ENCODE results near the gene PORCN. TPM values are rescaled to one million over a fixed set of nuclear protein-coding genes. Genes with fewer than 3 reads are reported as not detected.

PORCN gene
- total RNA-seq, 6 experiments from 2014 or later: 1.7 to 6.1 (median 1.9) TPM

DNA sequence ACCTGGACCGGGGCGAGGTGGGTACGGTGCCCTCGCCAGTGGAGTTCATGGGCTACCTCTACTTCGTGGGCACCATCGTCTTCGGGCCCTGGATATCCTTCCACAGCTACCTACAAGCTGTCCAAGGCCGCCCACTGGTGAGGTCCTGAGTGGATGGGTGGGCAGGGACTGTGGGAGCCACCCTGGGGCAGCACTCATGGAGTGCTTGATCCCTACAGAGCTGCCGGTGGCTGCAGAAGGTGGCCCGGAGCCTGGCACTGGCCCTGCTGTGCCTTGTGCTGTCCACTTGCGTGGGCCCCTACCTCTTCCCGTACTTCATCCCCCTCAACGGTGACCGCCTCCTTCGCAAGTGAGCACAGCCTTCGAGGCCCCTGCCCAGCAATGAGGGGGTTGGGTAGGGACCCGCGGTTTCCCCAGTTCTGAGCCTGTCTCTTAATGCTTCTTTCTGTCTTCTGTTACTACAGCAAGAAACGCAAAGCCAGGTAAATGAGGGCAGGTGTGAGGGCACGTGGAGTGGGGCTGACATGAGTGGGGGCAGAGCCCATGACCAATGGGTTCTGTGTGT, 3.7 kb downstream of the PORCN start:
- WGBS (ENCODE audit: insufficient coverage, low coverage, low lambda C conversion rate, missing lambda C conversion rate): 75% methylated on average over 2 of the region's 20 CpGs
- intact Hi-C loops (cut with DNase I): no loop called here
- no peak overlapping the region for H3K27ac ChIP-seq
- no peaks in the 10 kb centered on the region for H3K4me1 ChIP-seq
- H3K27me3 ChIP-seq: no peaks in the 10 kb centered on the region
- ATAC-seq: no peak
- H3K36me3 ChIP-seq: no peaks in the 10 kb centered on the region
- DNase-seq: no peak
- H3K4me3 ChIP-seq: no peak overlapping the region
- TF ChIP-seq, protein P1, sequence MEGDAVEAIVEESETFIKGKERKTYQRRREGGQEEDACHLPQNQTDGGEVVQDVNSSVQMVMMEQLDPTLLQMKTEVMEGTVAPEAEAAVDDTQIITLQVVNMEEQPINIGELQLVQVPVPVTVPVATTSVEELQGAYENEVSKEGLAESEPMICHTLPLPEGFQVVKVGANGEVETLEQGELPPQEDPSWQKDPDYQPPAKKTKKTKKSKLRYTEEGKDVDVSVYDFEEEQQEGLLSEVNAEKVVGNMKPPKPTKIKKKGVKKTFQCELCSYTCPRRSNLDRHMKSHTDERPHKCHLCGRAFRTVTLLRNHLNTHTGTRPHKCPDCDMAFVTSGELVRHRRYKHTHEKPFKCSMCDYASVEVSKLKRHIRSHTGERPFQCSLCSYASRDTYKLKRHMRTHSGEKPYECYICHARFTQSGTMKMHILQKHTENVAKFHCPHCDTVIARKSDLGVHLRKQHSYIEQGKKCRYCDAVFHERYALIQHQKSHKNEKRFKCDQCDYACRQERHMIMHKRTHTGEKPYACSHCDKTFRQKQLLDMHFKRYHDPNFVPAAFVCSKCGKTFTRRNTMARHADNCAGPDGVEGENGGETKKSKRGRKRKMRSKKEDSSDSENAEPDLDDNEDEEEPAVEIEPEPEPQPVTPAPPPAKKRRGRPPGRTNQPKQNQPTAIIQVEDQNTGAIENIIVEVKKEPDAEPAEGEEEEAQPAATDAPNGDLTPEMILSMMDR (IDR thresholded peaks at IDR 0.05): no peak
- no peaks in the 10 kb centered on the region for H3K9me3 ChIP-seq

DNA sequence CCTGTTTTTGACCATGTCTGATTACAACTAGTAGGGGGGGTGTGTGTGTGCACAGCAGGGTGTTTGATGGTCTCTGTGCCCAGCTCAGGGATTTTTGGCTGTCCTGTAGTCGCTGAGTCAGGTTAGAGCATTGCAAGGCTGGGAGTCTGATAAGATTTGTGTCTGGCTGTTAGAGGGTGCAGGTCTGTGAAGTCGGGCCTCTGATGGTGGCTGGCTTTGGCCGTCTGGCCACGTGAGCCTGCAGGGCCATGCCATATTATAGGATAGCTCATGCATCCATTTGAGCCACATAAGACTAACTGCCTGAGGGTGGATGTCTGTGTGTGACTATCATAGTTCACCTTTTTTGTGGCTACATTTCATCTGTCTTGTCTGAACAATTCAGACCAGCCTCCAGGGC, 4.9 kb downstream of the PORCN start:
- H3K4me3 ChIP-seq: no peak overlapping the region
- TF ChIP-seq, protein P1 (IDR thresholded peaks at IDR 0.05): no peak
- TF ChIP-seq POLR2A (IDR thresholded peaks at IDR 0.05): no peak
- ATAC-seq (no peak), DNase-seq (no peak)
- no peaks in the 10 kb centered on the region for H3K27me3 ChIP-seq
- H3K36me3 ChIP-seq: no peaks in the 10 kb centered on the region
- H3K9me3 ChIP-seq: no peaks in the 10 kb centered on the region
- H3K27ac ChIP-seq: no peak overlapping the region
- intact Hi-C loops (cut with DNase I): no loop called here
- WGBS (ENCODE audit: insufficient coverage, low coverage, low lambda C conversion rate, missing lambda C conversion rate): 67% methylated on average over 1 of the region's 4 CpGs
- H3K4me1 ChIP-seq: no peaks in the 10 kb centered on the region

DNA sequence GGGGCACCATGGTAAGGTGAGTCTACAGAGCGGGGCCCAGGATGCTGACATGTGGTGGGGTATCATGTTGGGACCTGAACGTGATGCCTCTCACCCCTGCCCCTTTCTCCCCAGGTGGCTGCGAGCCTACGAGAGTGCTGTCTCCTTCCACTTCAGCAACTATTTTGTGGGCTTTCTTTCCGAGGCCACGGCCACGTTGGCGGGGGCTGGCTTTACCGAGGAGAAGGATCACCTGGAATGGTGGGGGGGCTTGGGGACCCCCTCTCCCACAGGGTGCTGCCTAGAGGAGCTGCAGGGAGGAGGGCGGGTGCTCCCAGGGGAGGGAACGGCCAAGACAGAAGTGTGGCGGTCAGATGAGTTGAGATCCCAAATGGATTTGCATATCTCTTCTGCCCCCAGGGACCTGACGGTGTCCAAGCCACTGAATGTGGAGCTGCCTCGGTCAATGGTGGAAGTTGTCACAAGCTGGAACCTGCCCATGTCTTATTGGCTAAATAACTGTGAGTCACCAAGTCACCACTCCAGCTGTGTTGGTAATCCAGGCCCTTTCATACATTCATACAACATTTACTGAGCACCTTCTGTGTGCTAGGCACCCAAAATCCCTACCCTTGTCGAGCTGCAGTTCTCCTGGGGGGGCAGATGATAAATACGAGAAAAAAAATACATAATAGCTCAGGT, 5.5 kb downstream of the PORCN start:
- DNase-seq (no peak), ATAC-seq (no peak)
- no peak for TF ChIP-seq POLR2A (IDR thresholded peaks at IDR 0.05)
- TF ChIP-seq, protein P1 (IDR thresholded peaks at IDR 0.05): no peak
- H3K4me3 ChIP-seq: no peak overlapping the region
- intact Hi-C loops (cut with DNase I): no loop called here
- no peaks in the 10 kb centered on the region for H3K9me3 ChIP-seq
- H3K4me1 ChIP-seq: no peaks in the 10 kb centered on the region
- 75% methylated on average over 11 of the region's 16 CpGs for WGBS (ENCODE audit: insufficient coverage, low coverage, low lambda C conversion rate, missing lambda C conversion rate)
- H3K27ac ChIP-seq: no peak overlapping the region
- H3K36me3 ChIP-seq: no peaks in the 10 kb centered on the region
- H3K27me3 ChIP-seq: no peaks in the 10 kb centered on the region

DNA sequence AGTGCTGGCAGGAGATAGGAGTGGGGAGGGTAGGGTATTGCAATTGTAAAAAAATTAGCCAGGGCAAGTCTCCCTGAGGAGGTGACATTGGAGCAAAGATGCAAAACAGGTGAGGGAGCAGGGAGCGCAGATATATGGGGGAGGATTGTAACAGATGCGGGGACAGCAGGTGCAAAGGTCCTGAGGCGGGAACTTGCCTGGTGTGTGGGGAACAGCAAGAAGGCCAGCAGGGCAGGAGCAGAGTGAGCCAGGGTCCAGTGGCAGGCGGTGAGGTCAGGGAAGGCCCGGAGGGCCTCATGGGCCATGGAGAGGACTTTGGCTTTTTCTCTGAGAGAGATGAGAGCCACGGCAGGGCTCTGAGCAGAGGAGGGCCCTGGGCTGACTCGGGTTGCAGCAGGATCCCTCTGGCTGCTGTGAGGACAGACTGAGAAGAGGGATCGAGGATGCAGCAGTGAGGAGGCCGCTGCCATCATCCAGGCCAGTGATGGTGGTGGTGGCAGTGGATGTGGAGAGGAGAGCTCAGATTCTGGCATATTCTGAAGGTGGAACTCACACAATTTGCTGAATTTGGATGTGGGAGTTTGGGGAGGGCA, 6.2 kb downstream of the PORCN start:
- 74% methylated on average over 7 of the region's 9 CpGs for WGBS (ENCODE audit: insufficient coverage, low coverage, low lambda C conversion rate, missing lambda C conversion rate)
- H3K27ac ChIP-seq: no peak overlapping the region
- H3K4me3 ChIP-seq: no peak overlapping the region
- H3K27me3 ChIP-seq: no peaks in the 10 kb centered on the region
- H3K36me3 ChIP-seq: no peaks in the 10 kb centered on the region
- TF ChIP-seq POLR2A (IDR thresholded peaks at IDR 0.05): no peak
- TF ChIP-seq, protein P1 (IDR thresholded peaks at IDR 0.05): no peak
- no peaks in the 10 kb centered on the region for H3K9me3 ChIP-seq
- H3K4me1 ChIP-seq: no peaks in the 10 kb centered on the region
- DNase-seq: no peak
- intact Hi-C loops (cut with DNase I): no loop called here
- ATAC-seq: no peak

Measured in right lobe of liver (tissue), 6 donors.